GM12892 (cell line): ENCODE data around the gene SNAP47.

Source experiments
- POLR2A ChIP-seq: IDR thresholded peaks from 2 replicates; pipeline ENCODE4 v1.6.1; 2011; ENCODE audit warnings: low read depth, low read length, control low read depth
- POLR2AphosphoS5 ChIP-seq: IDR thresholded peaks from 2 replicates; pipeline ENCODE4 v1.6.1; 2011; ENCODE audit warnings: low read depth, low read length, control low read depth
- TAF1 ChIP-seq: IDR thresholded peaks from 2 replicates; pipeline ENCODE4 v1.6.1; 2011; ENCODE audit warnings: low read depth, mild to moderate bottlenecking, control low read depth, low read length, borderline replicate concordance

DNA sequence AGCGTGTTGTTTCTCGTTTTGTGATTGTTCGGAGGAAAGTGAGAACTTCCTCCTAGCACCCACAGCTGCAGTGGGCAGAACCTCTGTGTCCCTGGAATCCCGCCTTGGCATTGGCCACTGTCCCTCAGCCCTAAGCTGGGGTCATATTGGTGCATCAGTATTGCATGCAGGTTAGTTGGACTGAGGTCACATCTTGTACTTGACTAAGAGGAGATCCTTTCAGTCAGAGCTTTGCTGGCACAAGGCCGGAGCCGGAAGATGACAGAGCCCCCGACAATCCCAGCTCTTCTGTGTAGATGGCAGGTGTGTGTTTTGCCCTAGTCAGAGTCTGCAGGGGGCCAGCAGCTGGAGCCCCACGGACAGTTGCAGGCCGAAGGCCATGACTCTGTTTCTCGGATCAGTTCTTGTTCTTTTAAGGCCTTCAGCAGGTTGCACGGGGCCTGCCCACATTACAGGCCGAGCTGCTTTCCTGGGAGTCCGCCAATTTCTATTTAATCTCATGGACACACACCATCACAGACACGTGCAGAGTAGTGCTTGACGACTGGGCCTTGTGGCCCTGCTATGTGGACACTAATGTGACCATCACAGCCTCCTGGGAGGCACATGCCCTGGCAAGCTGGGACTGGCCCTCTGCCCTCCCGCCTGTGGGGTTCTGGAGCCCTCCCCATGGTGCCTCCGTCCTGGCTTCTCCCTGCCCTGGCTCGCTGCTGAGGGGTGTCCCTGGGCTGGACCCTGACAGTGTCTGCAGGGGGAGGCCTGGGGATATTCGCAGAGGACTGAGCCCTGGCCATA, 14.9 kb downstream of the SNAP47 start:
- TF ChIP-seq POLR2A (no peak), TAF1 (no peak), POLR2AphosphoS5 (no peak)
